IPS-15b (cell line): ENCODE results near the gene AFTPH.

Source experiments
- H3K27me3 ChIP-seq: one replicate; pipeline ENCODE4 v1.6.1; 2013; ENCODE audit warnings: low read length; ENCODE audit not compliant: control insufficient read depth, insufficient read depth
- H3K36me3 ChIP-seq: one replicate; pipeline ENCODE4 v1.6.1; 2013; ENCODE audit warnings: low read length; ENCODE audit not compliant: control insufficient read depth, insufficient read depth
- H3K4me1 ChIP-seq: one replicate; pipeline ENCODE4 v1.6.1; 2013; ENCODE audit warnings: mild to moderate bottlenecking, low read length; ENCODE audit not compliant: control insufficient read depth, insufficient read depth
- H3K4me3 ChIP-seq: one replicate; pipeline ENCODE4 v1.5.1; 2013; ENCODE audit warnings: low read depth, low read length
- H3K9ac ChIP-seq: one replicate; pipeline ENCODE4 v1.6.1; 2013; ENCODE audit warnings: low read depth, mild to moderate bottlenecking, low read length
- H3K9me3 ChIP-seq: one replicate; pipeline ENCODE4 v1.6.1; 2013; ENCODE audit warnings: mild to moderate bottlenecking, low read length; ENCODE audit not compliant: control insufficient read depth, insufficient read depth

Gene AFTPH

GRCh38 chr2:64581777-64582539 is 57.8 kb downstream of the AFTPH start:
- Histone ChIP-seq H3K9me3 (no peaks in the 10 kb centered on the region), H3K27me3 (no peaks in the 10 kb centered on the region), H3K4me3 (no peak overlapping the region), H3K36me3 (no peaks in the 10 kb centered on the region), H3K9ac (no peak overlapping the region), H3K4me1 (no peaks in the 10 kb centered on the region)

- no peaks in the 10 kb centered on the region for H3K9me3 ChIP-seq
- no peak overlapping the region for H3K9ac ChIP-seq
- no peaks in the 10 kb centered on the region for H3K27me3 ChIP-seq
- no peaks in the 10 kb centered on the region for H3K4me1 ChIP-seq
- no peaks in the 10 kb centered on the region for H3K36me3 ChIP-seq
- H3K4me3 ChIP-seq: no peak overlapping the region
These were observed 58.7 kb downstream of the AFTPH start for GRCh38 chr2:64582774-64583340.

GRCh38 chr2:64586054-64586453 is 61.9 kb downstream of the AFTPH start:
- H3K9me3 ChIP-seq: no peaks in the 10 kb centered on the region
- no peaks in the 10 kb centered on the region for H3K27me3 ChIP-seq
- no peaks in the 10 kb centered on the region for H3K36me3 ChIP-seq
- H3K4me1 ChIP-seq: no peaks in the 10 kb centered on the region
- H3K9ac ChIP-seq: no peak overlapping the region
- no peak overlapping the region for H3K4me3 ChIP-seq

GRCh38 chr2:64586883-64587481 is 62.9 kb downstream of the AFTPH start:
- Histone ChIP-seq H3K4me1 (no peaks in the 10 kb centered on the region), H3K9ac (no peak overlapping the region), H3K9me3 (no peaks in the 10 kb centered on the region), H3K27me3 (no peaks in the 10 kb centered on the region), H3K36me3 (no peaks in the 10 kb centered on the region), H3K4me3 (no peak overlapping the region)

- Histone ChIP-seq H3K9ac (no peak overlapping the region), H3K9me3 (no peaks in the 10 kb centered on the region), H3K36me3 (no peaks in the 10 kb centered on the region), H3K27me3 (no peaks in the 10 kb centered on the region), H3K4me1 (no peaks in the 10 kb centered on the region), H3K4me3 (no peak overlapping the region)
These were observed 63.4 kb downstream of the AFTPH start for GRCh38 chr2:64587561-64587960.

GRCh38 chr2:64591188-64591587 is 67.1 kb downstream of the AFTPH start:
- no peaks in the 10 kb centered on the region for H3K36me3 ChIP-seq
- no peaks in the 10 kb centered on the region for H3K9me3 ChIP-seq
- H3K27me3 ChIP-seq: no peaks in the 10 kb centered on the region
- H3K9ac ChIP-seq: no peak overlapping the region
- H3K4me3 ChIP-seq: no peak overlapping the region
- H3K4me1 ChIP-seq: no peaks in the 10 kb centered on the region

GRCh38 chr2:64593035-64593655 is 69.0 kb downstream of the AFTPH start:
- Histone ChIP-seq H3K9me3 (no peaks in the 10 kb centered on the region), H3K36me3 (no peaks in the 10 kb centered on the region), H3K4me1 (no peaks in the 10 kb centered on the region), H3K9ac (no peak overlapping the region), H3K27me3 (no peaks in the 10 kb centered on the region), H3K4me3 (no peak overlapping the region)

- Histone ChIP-seq H3K9ac (no peak overlapping the region), H3K36me3 (no peaks in the 10 kb centered on the region), H3K27me3 (no peaks in the 10 kb centered on the region), H3K9me3 (no peaks in the 10 kb centered on the region), H3K4me3 (no peak overlapping the region), H3K4me1 (no peaks in the 10 kb centered on the region)
These were observed 70.3 kb downstream of the AFTPH start for GRCh38 chr2:64594226-64594989.

- Histone ChIP-seq H3K36me3 (no peaks in the 10 kb centered on the region), H3K9ac (no peak overlapping the region), H3K27me3 (no peaks in the 10 kb centered on the region), H3K4me3 (no peak overlapping the region), H3K9me3 (no peaks in the 10 kb centered on the region), H3K4me1 (no peaks in the 10 kb centered on the region)
These were observed 71.5 kb downstream of the AFTPH start for GRCh38 chr2:64595397-64596176.

- Histone ChIP-seq H3K4me1 (no peaks in the 10 kb centered on the region), H3K9ac (no peak overlapping the region), H3K4me3 (no peak overlapping the region), H3K27me3 (no peaks in the 10 kb centered on the region), H3K36me3 (no peaks in the 10 kb centered on the region), H3K9me3 (no peaks in the 10 kb centered on the region)
These were observed 74.1 kb downstream of the AFTPH start for GRCh38 chr2:64598226-64598625.

GRCh38 chr2:64599469-64599868 is 75.3 kb downstream of the AFTPH start:
- no peaks in the 10 kb centered on the region for H3K9me3 ChIP-seq
- no peaks in the 10 kb centered on the region for H3K36me3 ChIP-seq
- no peak overlapping the region for H3K4me3 ChIP-seq
- no peaks in the 10 kb centered on the region for H3K4me1 ChIP-seq
- no peak overlapping the region for H3K9ac ChIP-seq
- no peaks in the 10 kb centered on the region for H3K27me3 ChIP-seq
